ENCODE data around the gene GRIN1. TPM values are rescaled to one million over a fixed set of nuclear protein-coding genes. Genes with fewer than 3 reads are reported as not detected.

GRIN1 gene
- total RNA-seq, 2 experiments from 2014 or later: not detected

GRCh38 chr9:137217276-137218211, 78.6 kb downstream of the GRIN1 start:
- H3K9me3 Mint-ChIP-seq: no peaks in the 10 kb centered on the region
- H3K27ac Mint-ChIP-seq: no peak overlapping the region
- no peaks in the 10 kb centered on the region for H3K4me1 Mint-ChIP-seq
- DNase-seq: no peak
- ATAC-seq (ENCODE audit: low read depth): no peak
- POLR2A ChIA-PET: interaction anchor here (1.3 to 2.0 kb wide), 4 partner anchors 10 to 30 kb away, joined by 3 to 5 read pairs (median 4); partner anchors contain the start of genes ANAPC2, SSNA1 and TUBB4B
- H3K4me3 Mint-ChIP-seq: no peak overlapping the region
- H3K36me3 Mint-ChIP-seq: no peaks in the 10 kb centered on the region
- H3K27me3 Mint-ChIP-seq: no peaks in the 10 kb centered on the region

GRCh38 chr9:137218212-137218753, 79.3 kb downstream of the GRIN1 start:
- no peak for ATAC-seq (ENCODE audit: low read depth)
- POLR2A ChIA-PET: interaction anchor here (1.4 to 2.0 kb wide), 3 partner anchors 11 to 23 kb away, joined by 4 to 5 read pairs (median 4); partner anchors contain the start of gene TUBB4B
- Mint-ChIP-seq H3K4me1 (peaks cover 2% of the 10 kb centered on the region), H3K27me3 (no peaks in the 10 kb centered on the region), H3K36me3 (no peaks in the 10 kb centered on the region), H3K9me3 (no peaks in the 10 kb centered on the region), H3K4me3 (no peak overlapping the region), H3K27ac (no peak overlapping the region)
- no peak for DNase-seq

Small RNA genes lying within 50 kb of the gene (microRNA-seq; reads per million reads assigned to microRNA genes)
- not detected for gene MIR3621

Other genes starting within 250 kb of the GRIN1 start
- 100 to 1,000 TPM; 103 to 104 TPM for gene FBXW5, start 194.4 kb upstream of the GRIN1 start, total RNA-seq
- gene C8G, start 193.9 kb upstream of the GRIN1 start, total RNA-seq: 1 to 10 TPM; 1.5 to 3.6 TPM
- 1 to 10 TPM in 1 of 2 experiments, under 1 TPM in 1; 0.91 to 1.1 TPM for gene LCN12, start 186.9 kb upstream of the GRIN1 start, total RNA-seq
- 1 to 10 TPM; 1.3 to 3.3 TPM for gene PTGDS, start 161.7 kb upstream of the GRIN1 start, total RNA-seq
- gene LCNL1, start 156.2 kb upstream of the GRIN1 start, total RNA-seq: under 1 TPM; 0.33 to 0.48 TPM
- 10 to 100 TPM; 93.4 to 97.2 TPM for gene PAXX, start 146.7 kb upstream of the GRIN1 start, total RNA-seq
- 10 to 100 TPM; 13.3 to 14.7 TPM for gene CLIC3, start 142.6 kb upstream of the GRIN1 start, total RNA-seq
- 10 to 100 TPM; 67.1 to 74.5 TPM for gene ABCA2, start 110.9 kb upstream of the GRIN1 start, total RNA-seq
- under 1 TPM; 0.39 to 0.62 TPM for gene FUT7, start 107.1 kb upstream of the GRIN1 start, total RNA-seq
- 10 to 100 TPM; 22.4 to 27.0 TPM for gene NPDC1, start 93.0 kb upstream of the GRIN1 start, total RNA-seq
- not detected for gene ENTPD2, start 85.1 kb upstream of the GRIN1 start, total RNA-seq
- gene SAPCD2, start 68.6 kb upstream of the GRIN1 start, total RNA-seq: 10 to 100 TPM; 26.4 to 30.0 TPM
- gene UAP1L1, start 61.6 kb upstream of the GRIN1 start, total RNA-seq: 10 to 100 TPM; 43.9 to 44.1 TPM
- gene MAN1B1, start 52.2 kb upstream of the GRIN1 start, total RNA-seq: 10 to 100 TPM; 63.2 to 63.9 TPM
- gene DPP7, start 24.4 kb upstream of the GRIN1 start, total RNA-seq: 100 to 1,000 TPM; 314 to 322 TPM
- gene LRRC26, start 30.9 kb downstream of the GRIN1 start, total RNA-seq: not detected
- not detected for gene TMEM210, start 32.9 kb downstream of the GRIN1 start, total RNA-seq
- gene ANAPC2, start 49.4 kb downstream of the GRIN1 start, total RNA-seq: 10 to 100 TPM; 84.2 to 87.8 TPM
- gene SSNA1, start 49.5 kb downstream of the GRIN1 start, total RNA-seq: 10 to 100 TPM; 62.4 to 65.2 TPM
- gene TPRN, start 61.6 kb downstream of the GRIN1 start, total RNA-seq: 10 to 100 TPM; 11.2 to 14.7 TPM
- gene TMEM203, start 66.5 kb downstream of the GRIN1 start, total RNA-seq: 10 to 100 TPM; 37.4 to 39.4 TPM
- gene NDOR1, start 66.5 kb downstream of the GRIN1 start, total RNA-seq: 10 to 100 TPM; 38.8 to 39.8 TPM
- gene RNF208, start 83.1 kb downstream of the GRIN1 start, total RNA-seq: 1 to 10 TPM; 5.0 to 7.2 TPM
- gene CYSRT1, start 86.0 kb downstream of the GRIN1 start, total RNA-seq: under 1 TPM; 0.45 to 0.55 TPM
- not detected for gene RNF224, start 88.3 kb downstream of the GRIN1 start, total RNA-seq
- not detected for gene SLC34A3, start 91.7 kb downstream of the GRIN1 start, total RNA-seq
- 100 to 1,000 TPM; 241 to 249 TPM for gene TUBB4B, start 102.1 kb downstream of the GRIN1 start, total RNA-seq
- gene STPG3, start 112.1 kb downstream of the GRIN1 start, total RNA-seq: not detected
- gene NELFB, start 116.2 kb downstream of the GRIN1 start, total RNA-seq: 10 to 100 TPM; 58.7 to 63.1 TPM
- 1 to 10 TPM; 8.1 to 8.2 TPM for gene TOR4A, start 138.6 kb downstream of the GRIN1 start, total RNA-seq
- gene NRARP, start 163.1 kb downstream of the GRIN1 start, total RNA-seq: 1 to 10 TPM; 1.2 to 1.7 TPM